ENCODE measurements around the gene IFNE.

Gene IFNE

GRCh38 chr9:21465138-21465537 lies 17.0 kb downstream of the IFNE start:
- no peak for TF ChIP-seq GATA2 (IDR thresholded peaks at IDR 0.05; ENCODE audit: low read depth, low read length)
- no peak for TF ChIP-seq GATA3 (IDR thresholded peaks at IDR 0.05; ENCODE audit: low read depth, low read length)

- no peak for TF ChIP-seq GATA2 (IDR thresholded peaks at IDR 0.05; ENCODE audit: low read depth, low read length)
- TF ChIP-seq GATA3 (IDR thresholded peaks at IDR 0.05; ENCODE audit: low read depth, low read length), result no peak
Measured at GRCh38 chr9:21461377-21461776, 20.7 kb downstream of the IFNE start.

GRCh38 chr9:21455320-21455719 lies 26.8 kb downstream of the IFNE start:
- TF ChIP-seq GATA2 (IDR thresholded peaks at IDR 0.05; ENCODE audit: low read depth, low read length) (no peak), GATA3 (IDR thresholded peaks at IDR 0.05; ENCODE audit: low read depth, low read length) (no peak)

- TF ChIP-seq GATA2 (IDR thresholded peaks at IDR 0.05; ENCODE audit: low read depth, low read length) (no peak), GATA3 (IDR thresholded peaks at IDR 0.05; ENCODE audit: low read depth, low read length) (no peak)
Measured at GRCh38 chr9:21454149-21454548, 28.0 kb downstream of the IFNE start.

- TF ChIP-seq GATA2 (IDR thresholded peaks at IDR 0.05; ENCODE audit: low read depth, low read length) (no peak), GATA3 (IDR thresholded peaks at IDR 0.05; ENCODE audit: low read depth, low read length) (no peak)
Measured at GRCh38 chr9:21452681-21453080, 29.4 kb downstream of the IFNE start.

GRCh38 chr9:21450733-21451394 lies 31.2 kb downstream of the IFNE start:
- TF ChIP-seq GATA2 (IDR thresholded peaks at IDR 0.05; ENCODE audit: low read depth, low read length), result no peak
- no peak for TF ChIP-seq GATA3 (IDR thresholded peaks at IDR 0.05; ENCODE audit: low read depth, low read length)

GRCh38 chr9:21443849-21444625 lies 38.1 kb downstream of the IFNE start:
- TF ChIP-seq GATA2 (IDR thresholded peaks at IDR 0.05; ENCODE audit: low read depth, low read length), result no peak
- no peak for TF ChIP-seq GATA3 (IDR thresholded peaks at IDR 0.05; ENCODE audit: low read depth, low read length)

- TF ChIP-seq GATA3 (IDR thresholded peaks at IDR 0.05; ENCODE audit: low read depth, low read length) (no peak), GATA2 (IDR thresholded peaks at IDR 0.05; ENCODE audit: low read depth, low read length) (no peak)
Measured at GRCh38 chr9:21440139-21440538, 42.0 kb downstream of the IFNE start, which contains the start of gene IFNA1. IFNA1 (plus strand) TSS chr9:21440439; CDS start chr9:21440508, 69 bp downstream.

GRCh38 chr9:21434202-21435014 lies 47.7 kb downstream of the IFNE start:
- TF ChIP-seq GATA3 (IDR thresholded peaks at IDR 0.05; ENCODE audit: low read depth, low read length) (no peak), GATA2 (IDR thresholded peaks at IDR 0.05; ENCODE audit: low read depth, low read length) (no peak)

- TF ChIP-seq GATA2 (IDR thresholded peaks at IDR 0.05; ENCODE audit: low read depth, low read length) (no peak), GATA3 (IDR thresholded peaks at IDR 0.05; ENCODE audit: low read depth, low read length) (no peak)
Measured at GRCh38 chr9:21432672-21433425, 49.3 kb downstream of the IFNE start.

Data from SH-SY5Y (cell line).